ENCODE results near the gene ANKRD40. TPM values are rescaled to one million over a fixed set of nuclear protein-coding genes. Genes with fewer than 3 reads are reported as not detected.

The ANKRD40 gene, protein sequence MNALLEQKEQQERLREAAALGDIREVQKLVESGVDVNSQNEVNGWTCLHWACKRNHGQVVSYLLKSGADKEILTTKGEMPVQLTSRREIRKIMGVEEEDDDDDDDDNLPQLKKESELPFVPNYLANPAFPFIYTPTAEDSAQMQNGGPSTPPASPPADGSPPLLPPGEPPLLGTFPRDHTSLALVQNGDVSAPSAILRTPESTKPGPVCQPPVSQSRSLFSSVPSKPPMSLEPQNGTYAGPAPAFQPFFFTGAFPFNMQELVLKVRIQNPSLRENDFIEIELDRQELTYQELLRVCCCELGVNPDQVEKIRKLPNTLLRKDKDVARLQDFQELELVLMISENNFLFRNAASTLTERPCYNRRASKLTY
- 41.4 to 53.6 TPM (median 47.0 TPM) in 5 replicates for total RNA-seq (2022; extraction: Qiagen RNA extraction; ENCODE audit: low read depth)

DNA sequence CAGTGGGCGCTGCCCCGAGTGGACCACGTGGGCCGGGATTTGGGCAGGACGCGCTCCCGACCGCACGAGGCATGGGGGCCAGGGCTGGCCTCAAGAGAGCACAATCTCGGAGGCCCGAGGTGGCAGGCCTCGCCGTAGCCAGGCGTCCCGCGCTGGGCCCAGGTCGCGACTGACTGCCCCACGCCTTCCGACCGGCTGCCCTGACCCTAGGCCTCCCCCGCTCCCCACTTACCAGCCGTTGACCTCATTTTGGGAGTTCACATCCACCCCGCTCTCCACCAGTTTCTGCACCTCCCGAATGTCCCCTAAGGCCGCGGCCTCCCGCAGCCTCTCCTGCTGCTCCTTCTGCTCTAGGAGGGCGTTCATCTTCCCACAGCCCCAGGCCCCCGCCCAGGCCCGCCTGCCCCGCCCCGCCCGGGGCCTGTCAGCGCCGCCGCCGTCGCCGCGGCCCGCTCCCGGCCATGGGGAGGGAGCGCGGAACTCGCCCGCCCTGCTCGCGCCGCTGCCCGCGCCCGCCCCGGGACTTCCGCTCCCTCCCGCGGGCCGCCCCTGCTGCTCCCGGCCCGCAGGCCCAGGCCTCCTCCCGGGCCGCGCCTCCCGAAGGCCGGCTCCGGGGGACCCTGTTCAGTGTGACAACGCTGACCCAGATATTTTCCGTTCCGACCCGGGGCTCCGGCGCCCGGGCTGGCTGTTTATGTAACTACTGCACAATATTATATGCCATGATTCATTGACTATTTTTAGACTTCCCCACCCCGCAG, at the start of gene ANKRD40:
Gene ANKRD40 (minus strand): TSS at position 626 of the 761 bp plus-strand sequence. CDS start 260 bp downstream, at position 366.

DNA sequence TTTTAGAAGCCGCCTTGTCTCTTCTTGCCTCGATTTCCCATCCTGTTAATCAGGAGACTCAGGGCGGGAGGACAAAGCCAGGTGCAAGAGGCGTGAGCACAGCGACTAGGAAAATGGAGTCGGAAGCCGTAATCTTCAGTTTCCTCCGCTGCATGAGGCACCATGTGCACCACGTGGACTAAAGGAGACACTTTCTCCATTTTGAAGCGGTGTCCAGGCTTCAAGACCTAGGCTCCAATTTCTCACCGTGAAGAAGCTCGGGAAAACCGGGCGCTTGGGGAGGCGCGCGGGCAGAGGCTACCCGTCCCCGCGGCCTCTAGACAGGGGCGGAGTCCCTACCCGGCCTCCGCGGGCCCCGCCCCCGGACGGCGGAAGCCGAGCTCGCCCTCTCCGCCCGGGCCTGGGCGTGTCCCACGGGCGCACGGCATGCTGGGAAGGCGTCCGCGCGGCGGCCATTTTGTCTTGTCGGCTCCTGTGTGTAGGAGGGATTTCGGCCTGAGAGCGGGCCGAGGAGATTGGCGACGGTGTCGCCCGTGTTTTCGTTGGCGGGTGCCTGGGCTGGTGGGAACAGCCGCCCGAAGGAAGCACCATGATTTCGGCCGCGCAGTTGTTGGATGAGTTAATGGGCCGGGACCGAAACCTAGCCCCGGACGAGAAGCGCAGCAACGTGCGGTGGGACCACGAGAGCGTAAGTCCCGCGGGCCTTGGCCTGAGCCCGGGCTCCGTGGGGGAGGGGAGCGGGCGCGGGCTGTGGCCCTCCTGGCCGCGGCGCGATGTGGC, 11.6 kb upstream of the ANKRD40 start, which contains the start of gene LUC7L3:
Gene LUC7L3 (plus strand): TSS at position 460 of the 780 bp plus-strand sequence. CDS start 130 bp downstream, at position 590.

Other genes starting within 250 kb of the ANKRD40 start
- not detected in 5 replicates for gene CHAD, start 239.0 kb downstream of the ANKRD40 start, total RNA-seq (2022; extraction: Qiagen RNA extraction; ENCODE audit: low read depth)
- 25.1 to 38.8 TPM (median 35.6 TPM) in 5 replicates for gene RSAD1, start 229.1 kb downstream of the ANKRD40 start, total RNA-seq (2022; extraction: Qiagen RNA extraction; ENCODE audit: low read depth)
- 0.08 to 1.1 TPM (median 0.53 TPM) in 5 replicates for gene MYCBPAP, start 199.5 kb downstream of the ANKRD40 start, total RNA-seq (2022; extraction: Qiagen RNA extraction; ENCODE audit: low read depth)
- 0.16 to 0.28 TPM (median 0.20 TPM) in 4 of 5 replicates, not detected in the other for gene EPN3, start 175.2 kb downstream of the ANKRD40 start, total RNA-seq (2022; extraction: Qiagen RNA extraction; ENCODE audit: low read depth)
- gene SPATA20, start 160.7 kb downstream of the ANKRD40 start, total RNA-seq (2022; extraction: Qiagen RNA extraction; ENCODE audit: low read depth): 53.1 to 95.8 TPM (median 80.4 TPM) in 5 replicates
- 1.9 to 5.0 TPM (median 4.9 TPM) in 5 replicates for gene CACNA1G, start 147.2 kb downstream of the ANKRD40 start, total RNA-seq (2022; extraction: Qiagen RNA extraction; ENCODE audit: low read depth)
- 97.9 to 174 TPM (median 149 TPM) in 5 replicates for gene ABCC3, start 73.0 kb downstream of the ANKRD40 start, total RNA-seq (2022; extraction: Qiagen RNA extraction; ENCODE audit: low read depth)
- gene LUC7L3, start 11.7 kb upstream of the ANKRD40 start, total RNA-seq (2022; extraction: Qiagen RNA extraction; ENCODE audit: low read depth): 77.3 to 174 TPM (median 89.9 TPM) in 5 replicates
- not detected in 5 replicates for gene ANKRD40CL, start 59.6 kb upstream of the ANKRD40 start, total RNA-seq (2022; extraction: Qiagen RNA extraction; ENCODE audit: low read depth)
- not detected in 5 replicates for gene WFIKKN2, start 127.7 kb upstream of the ANKRD40 start, total RNA-seq (2022; extraction: Qiagen RNA extraction; ENCODE audit: low read depth)
- 80.0 to 99.5 TPM (median 88.9 TPM) in 5 replicates for gene TOB1, start 158.4 kb upstream of the ANKRD40 start, total RNA-seq (2022; extraction: Qiagen RNA extraction; ENCODE audit: low read depth)

Measured in A549 treated with ZK216348 at 1 μM for 4 hours (cell line).